Stimulated activated CD8-positive, alpha-beta memory T cell treated with anti-CD3 and anti-CD28 coated beads, Interleukin-7, amount 100 ng/mL, for 24 hours (primary cell): ENCODE measurements around the gene PAPPA.

Experiments used
- DNase-seq: peaks from one replicate; pipeline ENCODE4 v3.0.0-alpha.2; 2020; ENCODE audit warnings: low read depth

PAPPA gene

DNA sequence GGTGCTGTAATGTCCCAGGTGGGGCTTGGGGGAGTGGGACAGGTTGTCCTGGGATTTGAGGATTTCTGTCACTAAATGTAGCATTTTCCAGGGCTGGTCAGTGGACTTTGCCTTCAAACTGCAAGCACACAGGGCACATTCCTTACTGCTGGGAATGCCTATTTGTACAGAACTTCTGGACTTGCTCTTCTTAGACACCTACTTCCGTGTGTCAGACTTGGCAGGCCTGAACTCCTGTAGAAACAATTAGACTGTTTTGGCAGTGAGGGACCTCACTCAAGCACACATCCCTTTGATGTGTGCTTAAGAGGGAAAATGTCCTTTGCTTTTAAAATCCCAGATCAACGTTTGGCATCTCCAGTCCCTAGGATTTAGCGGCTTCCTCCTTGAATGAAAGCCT, 192.2 kb downstream of the PAPPA start:
- DNase-seq, result no peak

DNA sequence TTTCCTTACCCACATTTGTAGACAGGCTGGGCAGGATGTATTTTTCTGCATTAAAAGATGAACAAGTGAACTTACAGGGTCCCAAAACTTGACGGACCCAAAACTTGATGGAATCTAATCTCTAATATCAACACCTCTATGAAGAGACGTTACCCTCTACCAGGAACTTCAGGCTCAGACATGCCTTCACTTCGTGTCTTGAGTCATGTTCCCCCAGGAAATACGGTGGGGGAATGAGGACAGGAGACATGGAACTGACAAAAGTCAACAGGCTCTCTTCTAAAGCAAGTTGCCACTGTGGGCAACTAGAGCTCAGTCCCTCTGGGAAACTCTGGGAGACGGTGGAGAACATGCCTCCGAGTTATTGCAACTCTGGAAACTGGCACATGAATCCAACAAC, 196.1 kb downstream of the PAPPA start:
- DNase-seq, result no peak

DNA sequence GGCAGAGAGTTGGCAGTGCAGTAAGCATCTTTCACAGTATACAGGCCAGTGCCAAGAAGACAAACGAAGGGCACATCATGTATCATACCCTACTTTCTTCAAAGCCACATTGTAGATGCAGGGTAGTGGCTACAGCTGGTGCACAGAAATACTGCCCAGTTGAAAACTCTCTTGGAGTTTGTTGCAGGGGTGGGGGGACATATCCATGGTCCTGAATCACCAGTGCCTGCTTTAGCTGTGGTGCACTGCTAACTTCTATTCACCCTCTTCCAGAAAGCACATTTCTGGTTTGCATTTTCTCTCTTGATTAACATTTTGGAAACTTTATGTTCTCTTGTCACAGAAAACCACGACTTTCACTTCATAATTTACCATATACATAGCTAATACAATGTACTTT, 196.6 kb downstream of the PAPPA start:
- no peak for DNase-seq

DNA sequence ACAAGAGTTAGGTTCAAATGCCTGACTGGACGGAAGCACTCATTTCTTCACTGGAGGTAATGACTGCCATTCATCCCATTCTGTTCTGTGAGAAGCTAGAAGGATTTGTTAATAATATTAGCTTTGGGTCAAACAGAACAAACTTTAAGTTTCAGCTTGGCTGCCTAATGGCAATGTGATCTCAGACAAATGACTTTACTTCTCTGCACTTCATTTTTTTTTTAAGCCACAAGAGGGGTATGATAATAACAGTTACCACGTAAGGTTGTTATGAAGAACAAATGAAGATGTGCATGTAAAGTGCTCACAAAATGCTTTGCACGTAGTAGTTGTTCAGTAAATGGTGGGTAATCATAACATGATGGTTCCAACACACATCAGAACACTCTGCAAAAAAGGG, 199.4 kb downstream of the PAPPA start:
- DNase-seq, result no peak

DNA sequence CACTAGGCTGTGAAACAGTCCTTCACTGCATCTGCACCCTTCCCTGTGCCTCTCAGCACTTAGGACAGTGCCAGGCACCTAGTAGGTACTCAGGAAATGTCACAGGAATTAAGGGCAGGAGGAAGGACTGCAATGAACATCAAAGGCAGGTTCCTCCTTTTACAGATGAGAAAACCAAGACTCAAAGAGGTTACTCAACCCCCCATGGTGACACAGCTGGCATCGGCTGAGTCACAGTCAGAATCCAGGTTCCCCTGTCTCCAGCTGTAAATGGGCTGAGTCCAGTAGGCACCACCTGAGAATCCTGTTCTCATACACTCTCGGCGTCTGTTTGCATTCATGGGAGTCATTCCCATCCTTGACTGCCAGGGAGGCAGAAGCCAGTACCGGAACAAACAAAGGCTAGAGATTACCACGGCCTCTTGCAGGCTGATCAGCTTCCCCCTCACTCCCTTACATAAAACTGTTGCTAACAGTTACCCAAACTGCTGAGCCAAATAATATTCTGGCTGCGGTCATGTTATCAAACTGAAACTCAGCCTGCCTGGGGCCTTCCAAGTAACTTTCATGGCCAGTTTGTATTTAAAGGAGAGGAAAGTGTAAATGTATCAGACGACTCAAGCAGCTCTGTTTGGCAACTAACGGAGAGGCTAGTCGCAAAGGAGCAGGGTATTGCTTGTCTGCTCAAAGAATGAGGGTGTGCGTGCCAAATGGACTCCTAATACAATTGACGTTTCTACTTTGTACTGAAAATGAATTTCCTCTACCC, 201.7 kb downstream of the PAPPA start:
- no peak for DNase-seq

DNA sequence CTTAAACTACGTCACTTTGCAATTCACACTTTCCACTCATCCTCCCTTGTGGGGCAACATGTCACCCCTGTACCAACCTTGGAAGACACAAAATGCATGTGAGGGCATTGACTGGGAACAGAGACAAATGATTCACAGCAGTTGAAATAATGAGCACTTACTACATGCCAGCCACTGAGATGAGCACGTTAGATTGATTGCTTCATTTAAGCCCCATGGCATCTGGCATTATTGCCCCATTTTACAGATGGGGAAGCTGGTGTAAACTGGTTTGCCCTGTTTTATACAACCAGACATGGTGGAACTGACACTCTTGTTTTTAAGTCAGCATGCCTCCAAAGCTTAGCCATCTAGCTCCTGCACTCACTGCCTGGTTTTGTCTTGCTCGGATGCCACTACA, 204.7 kb downstream of the PAPPA start:
- DNase-seq, result no peak

DNA sequence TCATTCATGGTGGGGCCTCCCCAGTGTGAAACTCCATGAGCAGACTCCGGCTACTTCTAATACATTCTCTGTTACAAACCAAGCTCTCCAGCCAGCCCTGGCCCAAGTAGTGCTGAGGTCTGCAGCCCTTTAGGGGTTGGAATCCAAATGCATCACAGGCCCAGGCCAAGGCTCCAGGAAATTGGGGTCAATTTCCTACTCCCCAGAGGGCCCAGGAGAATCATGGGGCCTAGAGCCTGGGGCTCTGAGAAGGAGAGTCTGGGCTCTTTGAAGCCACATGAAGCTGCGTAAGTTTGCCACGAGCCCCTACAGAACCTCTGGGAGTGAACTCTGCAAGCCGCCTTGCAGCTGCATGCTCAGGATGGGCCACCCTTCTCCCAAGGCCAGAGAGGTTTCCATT, 206.4 kb downstream of the PAPPA start:
- no peak for DNase-seq

DNA sequence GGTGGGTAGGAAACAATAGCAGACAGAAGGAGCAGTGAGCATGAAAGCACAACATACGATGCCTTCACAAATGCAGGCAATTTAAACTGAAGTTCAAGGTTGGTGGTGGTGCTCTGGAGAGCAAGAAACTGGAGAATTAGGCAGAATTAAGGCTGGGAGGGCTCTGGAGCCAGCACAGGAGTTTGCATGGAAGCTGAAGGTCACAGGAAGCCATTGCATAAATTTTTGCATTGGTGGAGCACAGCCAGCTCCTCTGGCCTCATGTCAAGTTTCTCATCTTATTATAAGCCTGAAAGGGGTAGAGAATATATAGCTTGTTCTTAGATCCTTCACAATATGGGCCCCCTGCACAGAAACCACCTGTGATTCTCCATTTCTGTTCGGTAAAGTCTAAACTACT, 207.4 kb downstream of the PAPPA start:
- no peak for DNase-seq

DNA sequence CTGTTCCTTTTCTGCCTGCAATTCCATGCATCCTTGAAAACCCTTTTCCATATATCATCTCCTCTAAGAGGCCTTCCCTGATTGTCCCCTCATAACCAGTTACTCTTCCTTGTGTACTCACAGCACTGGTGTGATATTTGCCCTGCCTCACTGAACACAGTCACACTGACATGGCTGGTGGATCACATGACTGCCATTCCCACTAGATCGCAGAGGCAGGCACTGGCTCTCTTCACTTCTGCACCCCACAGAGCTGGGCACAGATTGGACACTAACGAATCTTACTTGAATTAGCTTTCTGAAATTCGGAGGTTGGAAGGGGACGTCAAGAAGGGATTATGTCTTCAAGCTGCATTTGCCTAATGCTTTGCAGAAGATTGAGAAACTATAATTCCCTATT, 208.0 kb downstream of the PAPPA start:
- no peak for DNase-seq

DNA sequence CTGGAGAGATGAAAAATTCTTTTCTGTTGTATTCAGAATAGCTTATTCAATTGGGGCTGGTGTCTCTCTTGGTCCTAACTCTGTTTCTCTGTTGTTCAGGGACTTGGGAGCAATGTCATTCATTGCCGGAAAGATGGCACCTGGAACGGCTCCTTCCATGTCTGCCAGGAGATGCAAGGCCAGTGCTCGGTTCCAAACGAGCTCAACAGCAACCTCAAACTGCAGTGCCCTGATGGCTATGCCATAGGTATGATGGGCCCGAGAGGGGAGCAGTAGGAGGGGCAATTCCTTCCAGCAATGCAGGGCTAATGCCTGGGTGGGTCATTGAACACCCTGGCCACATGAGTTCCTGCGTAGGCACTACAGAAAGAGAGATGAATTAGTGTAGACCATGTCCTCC, 208.9 kb downstream of the PAPPA start:
- no peak for DNase-seq

DNA sequence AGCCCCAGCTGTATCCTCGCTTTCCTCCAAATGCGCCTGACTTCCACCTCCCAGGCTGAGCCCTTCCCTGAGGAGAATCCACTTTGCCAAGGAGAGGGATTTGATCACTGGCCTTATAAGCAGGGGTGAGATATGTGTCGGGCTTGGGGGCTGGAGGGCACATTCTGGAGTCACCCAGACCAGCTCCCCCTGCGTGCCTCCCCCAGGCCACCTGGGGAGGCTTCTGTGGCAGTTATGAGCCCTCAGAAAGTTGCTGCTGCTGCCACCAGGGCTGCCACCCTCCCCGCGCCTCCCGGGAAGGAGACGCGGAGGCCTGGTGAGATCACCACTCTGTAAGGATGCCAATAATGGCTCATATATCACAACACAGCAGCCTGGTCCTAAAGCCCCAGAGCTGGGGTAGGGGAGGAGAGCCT, 211.5 kb downstream of the PAPPA start:
- no peak for DNase-seq

DNA sequence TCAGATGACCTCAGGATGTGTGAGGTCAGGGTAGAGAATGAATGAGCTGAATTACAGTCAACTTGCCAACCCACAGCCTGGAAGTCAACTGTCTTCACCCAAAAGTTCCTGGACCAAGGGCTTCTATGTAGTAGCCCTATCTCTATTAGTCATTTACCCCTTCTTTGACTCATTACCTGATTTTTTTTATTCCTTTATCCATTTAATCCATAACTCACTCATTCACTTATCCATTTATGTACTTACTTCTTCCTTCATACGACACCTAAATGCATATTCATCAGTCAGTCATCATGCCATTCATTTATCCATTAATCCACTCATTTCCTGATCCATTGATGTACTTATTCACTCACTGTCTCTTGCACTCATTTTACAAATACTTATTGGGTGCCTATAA, 212.7 kb downstream of the PAPPA start:
- no peak for DNase-seq

DNA sequence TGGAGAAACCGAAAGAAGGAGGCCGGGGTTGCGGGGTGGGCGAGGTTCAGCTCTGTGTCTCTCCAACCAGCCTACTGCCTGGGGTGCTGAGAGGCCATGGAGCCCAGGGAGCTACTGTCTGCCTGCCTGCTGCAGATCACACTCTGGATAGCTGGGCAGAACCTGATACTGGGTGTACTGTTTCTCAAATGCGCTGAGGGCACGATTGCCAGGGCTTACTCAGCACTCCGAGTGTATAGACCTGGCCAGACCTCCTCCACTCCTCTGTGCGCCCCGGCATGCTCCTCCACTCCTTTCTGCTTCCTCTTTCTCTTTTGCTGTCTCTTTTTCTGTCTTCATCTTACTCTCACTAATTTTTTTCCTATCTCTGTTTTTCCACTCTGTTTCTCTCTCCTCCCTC, 215.1 kb downstream of the PAPPA start:
- no peak for DNase-seq

DNA sequence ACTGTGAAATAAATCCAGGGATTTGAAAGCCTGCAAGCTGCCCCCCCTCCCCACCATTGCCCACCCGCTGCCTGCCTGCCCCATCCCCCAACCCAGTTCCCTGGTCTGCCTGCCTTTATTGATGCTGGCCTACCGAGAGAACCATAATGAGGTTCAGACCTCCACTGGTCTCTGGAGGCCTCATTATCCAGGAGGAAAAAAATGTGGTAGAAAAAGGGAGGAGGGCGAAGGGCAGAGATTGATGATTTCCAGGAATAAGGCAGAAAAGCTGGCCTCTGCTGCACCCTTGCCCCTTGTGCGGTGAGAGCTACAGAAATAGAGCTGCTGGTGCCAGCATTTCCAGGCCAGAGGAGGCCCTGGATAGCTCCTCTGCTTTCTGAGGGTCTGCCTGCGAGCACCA, 216.1 kb downstream of the PAPPA start:
- DNase-seq, result no peak

DNA sequence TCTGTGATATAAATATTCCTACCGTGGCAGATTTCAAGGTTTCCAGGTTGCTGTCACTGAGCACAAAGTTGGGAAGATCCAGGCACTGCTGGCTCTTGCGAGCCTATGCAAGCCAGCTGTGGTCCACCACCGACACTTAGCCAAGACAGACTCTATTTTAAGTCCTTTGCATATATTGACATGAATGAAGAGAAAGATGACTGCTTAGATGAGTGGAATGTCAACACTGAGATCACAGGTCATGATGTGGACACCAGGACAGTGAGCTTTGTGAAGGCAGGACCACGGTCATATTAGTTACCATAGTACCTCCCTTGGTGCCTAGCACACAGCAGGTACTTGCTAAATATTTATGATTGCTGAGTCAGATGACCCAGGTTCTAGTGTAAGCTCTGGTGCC, 217.0 kb downstream of the PAPPA start:
- DNase-seq, result no peak

DNA sequence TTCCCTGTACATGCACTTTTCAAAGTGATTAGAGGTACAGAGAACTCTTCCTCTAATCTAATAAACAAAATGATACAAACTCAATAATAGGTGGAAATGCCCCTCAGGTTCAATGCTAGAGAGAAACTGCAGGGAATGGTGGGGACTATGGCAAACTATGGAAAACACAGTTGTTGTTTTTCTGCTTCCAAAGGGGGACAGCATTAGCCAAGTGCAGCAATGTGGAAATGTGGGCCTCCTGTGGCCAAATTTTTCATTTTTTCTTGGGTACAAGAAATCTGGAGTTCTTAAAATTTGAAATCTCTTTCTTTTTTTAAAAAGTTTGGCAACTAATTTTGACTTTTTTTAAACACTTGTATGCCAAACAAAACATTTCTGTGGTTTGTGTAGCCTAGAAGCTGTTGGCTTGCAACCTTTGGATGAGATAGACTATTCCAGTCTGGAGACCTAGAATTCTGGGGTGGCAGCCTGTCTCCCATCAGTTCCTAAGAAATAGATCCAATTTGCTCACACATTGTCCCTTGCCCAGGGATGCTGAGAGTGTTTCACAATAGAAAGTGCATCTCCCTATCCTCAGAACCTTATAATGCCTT, 218.6 kb downstream of the PAPPA start:
- DNase-seq, result no peak

DNA sequence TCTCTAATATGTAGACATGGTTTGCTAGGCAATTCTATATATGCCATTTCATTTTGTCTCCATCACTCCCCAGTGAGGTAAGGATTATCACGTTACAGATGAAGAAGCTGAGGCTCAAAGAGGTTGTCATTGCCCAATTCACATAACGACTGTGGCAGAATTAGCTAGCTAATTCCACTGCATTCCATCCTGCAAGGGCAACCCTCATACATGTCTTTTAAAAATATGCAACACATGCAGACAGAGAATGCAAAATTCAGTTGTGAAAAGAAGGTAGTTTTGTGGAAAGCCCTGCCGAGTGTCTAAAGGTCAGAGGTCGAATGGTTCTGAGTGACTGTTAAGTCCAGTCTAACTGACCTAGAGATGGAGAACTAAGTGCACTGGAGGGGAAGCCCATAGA, 219.2 kb downstream of the PAPPA start:
- DNase-seq, result no peak

DNA sequence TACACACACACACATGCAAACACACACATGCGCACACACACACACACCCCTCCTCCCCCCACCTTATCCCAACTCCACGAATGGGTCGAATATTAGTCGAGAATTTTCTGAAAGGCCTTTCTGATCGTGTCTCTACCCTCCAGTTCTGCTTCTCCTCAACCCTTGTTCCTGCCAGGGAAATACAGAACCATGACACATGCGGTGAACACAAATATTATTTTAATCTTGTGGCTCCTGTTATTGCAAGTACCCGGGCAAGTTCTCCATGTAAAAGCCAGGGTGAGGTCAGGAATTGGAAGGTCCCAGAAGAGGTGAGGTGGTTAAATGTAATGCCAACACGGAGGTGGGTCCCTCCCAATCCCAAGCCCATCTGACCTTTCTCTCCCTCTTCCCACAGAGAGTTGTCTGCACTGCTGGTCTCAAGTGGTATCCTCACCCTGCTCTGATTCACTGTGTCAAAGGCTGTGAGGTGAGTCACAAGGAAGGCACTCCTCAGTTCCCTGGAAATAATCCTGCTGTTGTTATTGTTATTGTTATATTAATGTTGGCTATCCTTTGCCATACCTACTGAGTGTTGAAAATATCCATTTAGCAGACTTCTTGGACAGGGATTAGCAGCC, 223.7 kb downstream of the PAPPA start:
- no peak for DNase-seq

DNA sequence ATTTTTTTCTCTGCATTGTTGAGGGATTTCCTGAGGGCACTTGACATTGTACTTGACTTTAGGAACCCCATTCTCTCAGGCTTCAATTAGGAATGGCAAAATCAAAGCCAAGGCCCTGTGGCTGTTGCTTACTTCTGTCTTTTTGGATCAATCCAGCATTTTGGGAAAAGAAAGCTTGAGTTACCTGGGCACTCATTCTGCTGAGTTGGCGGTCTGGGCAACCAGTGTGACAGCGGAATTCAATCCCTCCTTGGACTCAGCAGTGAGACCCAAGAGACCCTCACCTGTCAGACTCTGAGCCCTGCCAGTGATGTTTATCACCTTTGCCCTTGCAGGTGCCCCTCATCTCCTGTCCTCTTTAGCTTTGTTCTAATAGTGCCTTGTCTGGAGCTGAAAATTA, 225.3 kb downstream of the PAPPA start:
- no peak for DNase-seq

DNA sequence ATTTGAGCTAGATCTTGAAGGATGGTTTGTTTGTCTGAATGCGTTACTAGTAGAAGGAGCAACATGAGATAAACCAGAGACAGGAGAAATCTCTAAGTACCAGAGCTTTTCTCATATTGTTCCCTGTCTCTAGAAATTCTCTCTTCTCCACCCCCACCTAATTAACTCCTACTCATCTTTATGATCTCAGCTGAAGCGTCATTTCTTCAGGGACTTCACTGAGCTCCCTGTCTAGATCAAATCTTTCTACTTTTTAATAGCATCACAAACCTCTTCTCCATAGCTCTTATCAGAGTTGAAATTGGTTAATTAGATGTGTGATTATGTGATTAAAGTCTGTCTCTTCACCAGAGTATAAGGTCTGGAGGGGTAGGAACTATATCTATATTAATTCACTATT, 226.2 kb downstream of the PAPPA start:
- DNase-seq, result no peak

DNA sequence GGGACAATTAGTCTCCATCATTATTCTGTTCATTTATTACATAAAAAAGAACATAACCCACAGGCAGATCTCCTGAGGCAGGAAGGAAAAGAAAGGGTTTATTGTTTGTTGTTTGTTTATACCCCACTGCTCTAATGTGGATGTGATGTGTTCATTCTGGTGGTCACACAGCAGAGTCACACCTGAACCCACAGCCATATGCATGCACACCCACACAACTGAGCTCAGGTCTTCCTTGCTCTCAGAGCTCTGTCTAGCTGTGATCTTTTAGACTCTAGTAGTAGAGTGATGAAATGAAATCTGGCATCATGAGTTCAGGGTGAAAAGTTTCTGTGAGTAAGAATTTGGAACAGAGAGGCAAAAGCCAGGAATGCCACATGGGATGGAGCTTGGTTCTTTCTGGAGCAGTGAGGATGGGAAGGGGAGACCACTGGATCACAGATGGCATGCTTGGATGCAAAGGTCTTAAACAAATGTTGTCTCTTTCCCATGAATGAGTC, 227.0 kb downstream of the PAPPA start:
- no peak for DNase-seq

DNA sequence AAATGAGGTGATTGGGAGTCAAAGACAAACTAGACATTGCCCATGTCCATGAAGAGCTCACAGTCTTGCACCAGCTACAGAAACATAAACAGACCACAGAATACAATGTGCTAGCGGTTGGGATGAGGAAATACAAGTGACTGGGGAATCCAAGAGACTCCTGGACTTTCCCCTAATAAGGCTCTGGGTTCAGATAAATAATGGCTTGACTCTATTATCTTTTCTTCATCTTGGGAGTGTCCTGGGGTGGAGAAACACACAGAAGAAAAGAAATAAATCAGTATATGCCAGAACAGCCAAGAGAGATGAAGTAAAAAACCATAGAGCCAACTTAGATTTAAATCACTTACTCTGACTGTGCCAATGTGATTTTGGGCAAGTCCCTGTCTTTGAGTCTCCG, 227.8 kb downstream of the PAPPA start:
- DNase-seq, result no peak

DNA sequence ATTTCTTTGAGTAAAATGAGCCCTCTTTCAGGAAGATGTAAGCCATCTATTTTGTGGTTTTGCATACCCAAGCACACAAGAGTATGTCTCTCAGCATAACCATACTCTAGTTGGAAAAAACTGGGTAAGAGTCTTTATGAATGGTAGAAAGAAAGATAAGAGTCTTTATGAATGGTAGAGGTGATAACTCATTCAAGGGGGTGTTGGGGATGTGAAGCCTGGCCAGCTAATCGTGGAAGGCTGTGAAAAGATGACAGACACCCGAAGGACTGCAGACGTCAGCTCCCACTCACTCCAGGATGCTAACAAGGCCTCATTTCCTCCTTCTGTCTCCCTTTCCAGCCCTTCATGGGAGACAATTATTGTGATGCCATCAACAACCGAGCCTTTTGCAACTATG, 228.5 kb downstream of the PAPPA start:
- no peak for DNase-seq

DNA sequence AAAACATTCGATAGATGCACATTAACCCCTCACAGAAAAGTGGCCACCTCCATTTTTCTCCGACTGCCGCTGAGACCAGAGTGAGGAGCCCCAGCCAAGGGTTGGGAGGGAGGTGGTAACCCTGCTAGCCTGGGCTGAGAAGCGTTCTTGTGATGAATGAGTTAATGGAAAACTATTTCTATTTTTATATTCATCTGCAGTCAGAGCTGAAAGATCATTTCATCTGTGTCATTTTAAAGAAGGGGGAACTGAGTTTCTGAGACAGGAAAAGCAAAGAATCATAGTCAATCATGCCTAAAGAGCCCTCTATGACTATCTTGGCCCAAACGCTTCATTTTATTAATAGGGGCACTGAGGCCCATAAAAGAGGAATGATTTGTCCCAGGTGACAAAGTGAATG, 229.5 kb downstream of the PAPPA start:
- no peak for DNase-seq
